SU-DHL-6 (cell line): ENCODE data around the gene SCNM1.

ENCODE experiments used
- EZH2phosphoT487 ChIP-seq: fragments of 200-600 bp; sonication (generic), shearing (Covaris generic); conservative IDR thresholded peaks from 2 replicates; pipeline ENCODE4 v1.6.1; 2018; ENCODE audit warnings: mild to moderate bottlenecking, antibody characterized with exemption, low read length, moderate library complexity, mixed read lengths
- TF ChIP-seq, protein P1 (sequence below): fragments of 200-600 bp; sonication (generic); IDR thresholded peaks from one replicate; pipeline ENCODE4 v1.5.1; 2017; ENCODE audit warnings: antibody characterized with exemption, mild to moderate bottlenecking, low read length, moderate library complexity; ENCODE audit not compliant: insufficient read depth, poor library complexity, severe bottlenecking

DNA sequence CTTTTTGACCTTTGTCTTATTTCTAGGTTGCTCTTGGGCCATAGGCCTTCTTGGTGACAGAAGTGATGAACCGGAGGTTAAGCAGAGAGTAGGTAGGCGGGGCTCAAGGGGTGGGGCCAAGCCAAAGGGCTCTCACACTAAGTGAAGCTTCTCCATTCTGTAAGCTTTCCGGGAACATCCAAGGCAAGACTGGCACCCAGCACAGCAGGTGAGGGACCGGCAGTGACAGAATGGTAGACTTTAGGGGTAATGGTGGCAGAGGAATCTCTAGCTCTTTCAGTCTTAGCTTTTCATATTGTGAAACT is 9.5 kb upstream of the SCNM1 start, which contains the start of gene TNFAIP8L2:
- TF ChIP-seq, protein P1, sequence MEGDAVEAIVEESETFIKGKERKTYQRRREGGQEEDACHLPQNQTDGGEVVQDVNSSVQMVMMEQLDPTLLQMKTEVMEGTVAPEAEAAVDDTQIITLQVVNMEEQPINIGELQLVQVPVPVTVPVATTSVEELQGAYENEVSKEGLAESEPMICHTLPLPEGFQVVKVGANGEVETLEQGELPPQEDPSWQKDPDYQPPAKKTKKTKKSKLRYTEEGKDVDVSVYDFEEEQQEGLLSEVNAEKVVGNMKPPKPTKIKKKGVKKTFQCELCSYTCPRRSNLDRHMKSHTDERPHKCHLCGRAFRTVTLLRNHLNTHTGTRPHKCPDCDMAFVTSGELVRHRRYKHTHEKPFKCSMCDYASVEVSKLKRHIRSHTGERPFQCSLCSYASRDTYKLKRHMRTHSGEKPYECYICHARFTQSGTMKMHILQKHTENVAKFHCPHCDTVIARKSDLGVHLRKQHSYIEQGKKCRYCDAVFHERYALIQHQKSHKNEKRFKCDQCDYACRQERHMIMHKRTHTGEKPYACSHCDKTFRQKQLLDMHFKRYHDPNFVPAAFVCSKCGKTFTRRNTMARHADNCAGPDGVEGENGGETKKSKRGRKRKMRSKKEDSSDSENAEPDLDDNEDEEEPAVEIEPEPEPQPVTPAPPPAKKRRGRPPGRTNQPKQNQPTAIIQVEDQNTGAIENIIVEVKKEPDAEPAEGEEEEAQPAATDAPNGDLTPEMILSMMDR = no peak
- no peak for TF ChIP-seq EZH2phosphoT487
